Measurements from ENCODE around the gene LAMA5.
"Not testable (repeated sequence)": the region's sequence is repeated elsewhere in the genome, so short reads cannot be mapped to it uniquely, and the experiment has no call there.

Gene LAMA5

GRCh38 chr20:62390317-62391164, 23.4 kb upstream of the LAMA5 start:
- no peak for DNase-seq (ENCODE audit: low read depth, low spot score)

- DNase-seq (ENCODE audit: low read depth, low spot score) = no peak
Measured at GRCh38 chr20:62389601-62390087, 22.5 kb upstream of the LAMA5 start.

GRCh38 chr20:62388839-62389600, 21.9 kb upstream of the LAMA5 start:
- DNase-seq (ENCODE audit: low read depth, low spot score) = no peak

GRCh38 chr20:62387933-62388635, 21.0 kb upstream of the LAMA5 start:
- no peak for DNase-seq (ENCODE audit: low read depth, low spot score)

DNA sequence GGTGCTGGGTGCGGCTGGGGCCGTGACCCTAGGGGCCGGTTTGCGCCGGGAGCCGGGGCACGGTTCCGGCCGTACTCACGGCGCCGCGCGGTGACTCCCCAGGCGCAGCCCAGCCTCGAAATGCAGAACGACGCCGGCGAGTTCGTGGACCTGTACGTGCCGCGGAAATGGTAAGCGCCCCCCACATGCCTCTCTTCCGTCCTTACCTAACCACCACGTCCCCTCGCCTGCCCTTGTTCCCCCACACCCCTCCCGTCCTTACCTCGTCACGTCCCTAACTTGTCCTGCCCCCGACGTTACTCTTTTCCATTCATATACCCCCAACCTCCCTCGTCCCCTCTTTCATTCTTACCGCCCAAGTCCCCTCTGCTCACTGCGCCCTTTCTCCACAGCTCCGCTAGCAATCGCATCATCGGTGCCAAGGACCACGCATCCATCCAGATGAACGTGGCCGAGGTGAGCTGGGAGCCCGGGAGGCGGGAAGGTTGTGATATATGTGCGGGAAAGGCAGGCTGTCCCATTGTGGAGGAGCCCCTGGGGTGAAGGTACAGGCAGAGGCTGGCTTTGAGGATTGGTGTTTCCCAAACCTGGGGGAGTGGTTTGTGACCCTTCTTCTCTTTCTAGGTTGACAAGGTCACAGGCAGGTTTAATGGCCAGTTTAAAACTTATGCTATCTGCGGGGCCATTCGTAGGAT, 20.3 kb upstream of the LAMA5 start:
- DNase-seq (ENCODE audit: low read depth, low spot score) = no peak

DNA sequence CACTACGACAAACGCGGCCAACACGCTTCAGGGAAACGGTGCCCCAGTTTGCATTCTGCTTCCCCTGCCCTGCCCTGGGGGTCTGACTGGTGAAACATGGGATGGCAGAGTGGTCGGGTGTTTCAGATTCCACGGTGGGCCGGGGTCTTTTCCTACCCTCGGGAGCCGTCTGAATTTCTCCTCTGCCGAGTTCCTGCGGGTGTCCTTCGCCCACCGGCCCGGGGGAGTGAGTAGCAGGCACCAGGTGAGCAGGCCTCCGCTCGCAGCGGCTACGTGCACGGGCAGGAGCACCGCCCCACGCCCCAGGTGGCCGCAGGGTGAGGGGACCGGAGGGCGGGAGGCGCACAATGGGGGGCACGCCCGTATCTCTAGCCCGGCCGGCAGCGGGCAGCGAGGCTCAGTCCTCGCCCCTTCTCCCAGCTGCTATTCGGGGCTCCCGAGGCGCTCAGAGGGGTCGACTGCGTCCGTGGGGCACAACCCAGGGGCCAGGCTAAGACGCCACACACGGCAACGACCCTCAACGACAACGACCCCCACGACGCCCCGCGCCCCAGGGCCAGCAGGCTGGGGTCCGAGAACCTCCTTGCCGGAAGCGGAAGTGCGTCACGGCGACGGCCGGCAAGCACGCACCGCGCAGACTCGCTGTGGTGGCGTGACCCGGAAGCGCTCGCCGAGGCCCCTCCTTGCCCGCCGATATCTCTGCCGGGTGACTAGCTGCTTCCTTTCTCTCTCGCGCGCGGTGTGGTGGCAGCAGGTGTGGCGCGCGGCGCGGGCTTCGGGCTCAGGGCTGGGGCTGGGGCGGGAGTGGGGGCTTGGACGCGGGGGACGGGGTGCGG, 19.5 kb upstream of the LAMA5 start, which contains the start of gene RPS21:
RPS21 (plus strand) TSS at position 721 of the 836 bp plus-strand sequence. CDS start 236 bp downstream, outside the sequence.
- DNase-seq (ENCODE audit: low read depth, low spot score) = peak; percentile 93

DNA sequence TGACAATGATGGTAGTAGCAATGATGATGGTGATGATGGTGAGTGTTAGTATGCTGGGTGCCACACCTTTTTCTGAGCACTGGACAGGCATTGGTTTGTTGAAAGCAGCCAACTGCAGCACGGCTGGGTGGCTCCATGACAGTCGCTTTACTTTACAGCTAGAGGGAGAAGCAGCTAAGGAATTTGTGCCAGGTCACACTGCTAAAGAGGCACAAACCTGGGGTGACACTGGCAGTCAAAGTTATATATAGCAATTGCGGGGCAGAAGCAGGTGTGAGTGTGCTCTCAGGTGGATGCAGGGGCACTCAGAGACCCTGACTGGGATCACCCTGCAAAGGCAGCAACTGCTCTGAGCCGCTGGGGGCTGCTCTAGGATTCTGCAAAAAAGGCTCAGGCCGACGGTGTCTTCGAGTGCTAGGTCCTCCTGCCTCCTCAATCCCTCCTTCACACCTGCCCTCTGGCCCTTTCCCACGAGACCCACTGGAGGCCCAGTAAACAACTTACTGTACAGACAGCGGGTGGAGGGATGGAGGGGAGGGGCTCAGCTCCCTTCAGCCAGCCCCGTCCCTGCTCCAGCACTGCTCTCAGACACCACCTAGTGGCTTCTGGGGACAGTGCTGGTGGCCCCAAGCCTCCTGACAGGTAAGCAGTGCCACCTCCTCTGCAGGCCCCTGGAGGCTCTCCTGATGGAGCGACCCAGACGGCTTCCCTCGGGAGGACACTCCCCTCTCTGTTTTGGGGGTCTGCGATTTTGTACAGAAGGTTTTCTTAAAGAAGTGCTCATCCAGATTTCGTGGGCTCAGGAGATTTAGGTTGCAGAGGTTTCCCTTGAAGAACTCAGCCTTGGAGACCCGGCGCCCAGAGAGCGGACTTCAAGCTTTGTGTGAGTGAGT, 15.4 kb upstream of the LAMA5 start:
- peak; percentile 91 for DNase-seq (ENCODE audit: low read depth, low spot score)

DNA sequence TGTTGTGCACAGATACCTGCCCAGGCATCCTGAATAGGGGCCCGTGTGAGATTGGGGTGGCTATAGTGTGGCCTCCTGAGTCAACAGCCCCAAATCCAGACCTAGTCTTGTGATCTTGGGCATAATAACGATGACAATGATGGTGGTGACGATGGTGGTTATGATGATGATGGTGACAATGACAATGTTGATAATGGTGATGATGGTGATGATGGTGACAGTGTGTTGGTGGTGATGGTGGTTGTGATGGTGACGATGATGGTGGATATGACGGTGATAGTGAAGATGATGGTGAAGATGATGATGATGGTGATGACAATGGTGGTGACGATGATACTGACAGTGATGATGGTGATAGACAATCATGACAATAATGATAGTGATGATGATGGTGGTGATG, 14.7 kb upstream of the LAMA5 start:
- DNase-seq (ENCODE audit: low read depth, low spot score) = no peak

DNA sequence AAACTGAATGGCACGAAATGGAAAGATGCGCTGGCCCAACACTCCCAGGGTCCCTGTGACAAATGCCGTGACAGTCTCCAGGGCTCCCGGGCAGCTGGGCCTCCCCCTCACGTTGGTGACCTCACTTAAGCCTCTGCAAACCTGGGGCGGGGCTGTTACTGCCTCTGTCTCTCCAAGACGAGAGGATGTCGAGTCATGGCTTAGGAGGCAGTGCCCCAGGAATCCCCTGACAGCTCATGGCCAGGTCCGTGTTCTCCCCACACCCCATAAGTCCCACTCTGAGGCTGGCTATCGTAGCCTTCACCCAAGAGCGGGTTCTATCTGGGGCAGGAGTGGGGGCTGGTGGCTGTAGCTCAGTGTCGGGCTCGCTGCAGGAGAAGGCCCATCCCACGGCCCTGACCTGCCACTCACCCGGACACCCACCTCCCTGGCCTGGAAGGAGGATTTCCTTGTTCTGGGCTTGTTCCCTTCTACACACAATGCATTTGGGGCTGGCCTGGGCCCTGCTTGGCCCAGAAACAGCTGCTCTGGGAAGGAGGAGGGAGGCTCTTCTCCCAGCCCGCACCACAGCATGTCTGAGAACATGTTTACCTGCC, 14.2 kb upstream of the LAMA5 start:
- no peak for DNase-seq (ENCODE audit: low read depth, low spot score)

DNA sequence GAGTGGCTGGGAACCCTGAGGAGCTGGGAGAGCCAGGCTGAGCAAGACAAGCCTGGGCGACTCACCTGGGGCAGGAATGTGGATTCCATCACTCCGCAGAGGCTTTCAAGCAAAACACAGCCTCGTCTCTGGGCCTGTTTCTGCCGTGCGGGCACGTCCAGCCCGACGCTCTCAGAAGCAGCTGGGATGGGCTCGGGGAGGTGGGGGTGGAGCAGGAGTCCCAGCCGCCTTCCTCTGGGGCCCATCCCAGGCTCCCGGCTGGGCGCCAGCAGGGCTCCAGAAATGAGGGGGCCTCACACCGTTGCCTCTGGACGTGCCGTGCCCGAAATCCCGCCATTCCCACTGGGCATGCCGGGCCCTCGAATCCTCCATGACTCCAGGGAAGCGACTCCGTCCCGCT, 11.1 kb upstream of the LAMA5 start:
- peak; percentile 78 for DNase-seq (ENCODE audit: low read depth, low spot score)

GRCh38 chr20:62377615-62378178, 10.6 kb upstream of the LAMA5 start:
- DNase-seq (ENCODE audit: low read depth, low spot score) = no peak

- DNase-seq (ENCODE audit: low read depth, low spot score) = no peak
Measured at GRCh38 chr20:62377064-62377461, 10.0 kb upstream of the LAMA5 start.

DNA sequence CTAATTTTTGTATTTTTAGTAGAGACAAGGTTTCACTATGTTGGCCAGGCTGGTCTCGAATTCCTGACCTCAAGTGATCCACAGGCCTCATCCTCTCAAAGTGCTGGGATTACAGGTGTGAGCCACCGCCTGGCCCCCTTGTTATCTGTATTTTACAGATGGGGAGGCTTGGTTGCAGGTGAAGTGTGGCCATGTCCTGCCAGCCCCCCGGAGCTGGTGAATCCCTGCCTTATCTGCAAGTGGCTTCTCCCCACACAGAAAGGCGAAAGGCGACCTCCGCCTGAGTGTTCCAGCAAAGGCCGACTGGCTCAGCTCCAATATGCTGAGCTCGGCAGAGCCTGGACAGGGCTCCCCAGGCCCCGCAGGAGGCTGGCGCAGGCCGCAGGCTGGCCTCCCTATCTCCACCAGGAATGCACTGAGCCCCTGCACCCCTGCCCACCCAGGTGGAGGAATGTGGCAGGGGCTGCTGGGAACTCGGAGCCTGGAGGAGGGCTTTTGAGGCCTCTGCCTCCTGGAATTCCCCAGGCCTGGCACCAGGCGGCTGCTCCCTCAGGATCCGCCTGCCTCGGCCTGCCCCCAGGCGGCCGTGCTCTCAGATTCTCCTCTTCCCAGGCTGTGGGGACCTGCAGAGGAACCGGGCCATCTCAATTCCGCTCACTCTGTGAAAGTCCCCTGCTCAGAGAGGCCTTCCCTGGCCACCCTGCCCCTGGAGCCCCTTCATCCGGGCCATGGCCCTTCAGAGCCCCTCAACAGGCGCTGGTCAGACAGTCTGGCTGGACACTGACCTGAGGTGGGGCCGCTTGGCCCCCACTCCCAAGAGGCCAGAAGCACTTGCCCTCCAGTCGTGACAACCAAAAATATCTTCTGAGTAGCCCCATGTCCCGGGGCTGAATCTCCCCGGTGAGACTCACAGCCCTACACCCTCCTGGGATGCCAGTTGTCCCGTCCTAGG, 9.3 kb upstream of the LAMA5 start:
- peak; percentile 98 for DNase-seq (ENCODE audit: low read depth, low spot score)

GRCh38 chr20:62374331-62375152, 7.4 kb upstream of the LAMA5 start:
- DNase-seq (ENCODE audit: low read depth, low spot score) = peak; percentile 33

DNA sequence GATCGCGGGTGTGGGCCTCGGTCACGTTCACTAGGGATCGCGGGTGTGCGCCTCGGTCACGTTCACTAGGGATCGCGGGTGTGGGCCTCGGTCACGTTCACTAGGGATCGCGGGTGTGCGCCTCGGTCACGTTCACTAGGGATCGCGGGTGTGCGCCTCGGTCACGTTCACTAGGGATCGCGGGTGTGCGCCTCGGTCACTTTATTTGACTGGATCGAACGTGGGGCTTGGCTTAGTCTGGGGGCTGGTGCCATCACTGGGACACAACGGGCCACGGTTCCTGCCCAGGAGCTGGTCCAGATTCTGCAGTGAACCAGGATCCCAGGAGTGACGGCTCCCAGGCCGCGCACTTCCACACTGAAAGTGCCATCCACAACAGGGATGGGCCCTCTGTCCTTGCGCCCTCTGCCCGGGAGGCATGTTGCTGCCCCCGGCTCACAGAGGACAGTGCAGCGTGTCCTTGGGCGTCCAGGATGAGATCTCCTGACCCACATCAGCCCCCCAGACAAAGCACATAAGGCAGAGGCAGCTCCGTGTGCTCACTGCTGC, 6.6 kb upstream of the LAMA5 start:
- DNase-seq (ENCODE audit: low read depth, low spot score) = not testable (repeated sequence)
